SU-DHL-6 (cell line): ENCODE results near the gene C10orf53.

Experiments
- H2AFZ ChIP-seq: fragments of 200-600 bp; sonication (generic); 2 replicates; pipeline ENCODE4 v1.6.1; 2014; ENCODE audit warnings: low read depth, mild to moderate bottlenecking, moderate library complexity, mixed read lengths, antibody characterized with exemption, low read length; ENCODE audit not compliant: severe bottlenecking
- H3F3A ChIP-seq: fragments of 200-600 bp; shearing (Covaris generic); 2 replicates; pipeline ENCODE4 v1.6.0; 2016; ENCODE audit warnings: antibody characterized with exemption, mild to moderate bottlenecking; ENCODE audit not compliant: insufficient read depth
- H3K27ac ChIP-seq: fragments of 200-600 bp; sonication (generic); 2 replicates; pipeline ENCODE4 v1.5.1; 2016; ENCODE audit warnings: low read depth, mild to moderate bottlenecking, low read length, moderate library complexity, mixed read lengths
- H3K27me3 ChIP-seq: fragments of 200-600 bp; sonication (generic), shearing (Covaris generic); 2 replicates; pipeline ENCODE4 v1.6.0; 2014; ENCODE audit warnings: mild to moderate bottlenecking, low read length
- H3K36me3 ChIP-seq: fragments of 200-600 bp; sonication (generic); 2 replicates; pipeline ENCODE4 v1.6.1; 2014; ENCODE audit warnings: mild to moderate bottlenecking, low read length, mixed read lengths
- H3K4me2 ChIP-seq: fragments of 300-600, 200-600 bp; shearing (Covaris generic), sonication (generic); 2 replicates; pipeline ENCODE4 v1.6.0; 2014; ENCODE audit warnings: low read length, low read depth, mild to moderate bottlenecking; ENCODE audit not compliant: poor library complexity, severe bottlenecking
- H3K4me3 ChIP-seq: fragments of 200-600 bp; sonication (generic); 2 replicates; pipeline ENCODE4 v1.5.1; 2014; ENCODE audit warnings: antibody characterized with exemption, low read length, mild to moderate bottlenecking, mixed read lengths; ENCODE audit not compliant: insufficient read depth, poor library complexity, severe bottlenecking
- H3K79me2 ChIP-seq: fragments of 200-600 bp; sonication (generic); 2 replicates; pipeline ENCODE4 v1.6.1; 2014; ENCODE audit warnings: mild to moderate bottlenecking, low read length, moderate library complexity; ENCODE audit not compliant: insufficient read depth
- H3K9ac ChIP-seq: fragments of 200-600 bp; sonication (generic); 2 replicates; pipeline ENCODE4 v1.7.0; 2014; ENCODE audit warnings: mild to moderate bottlenecking, low read length
- H3K9me2 ChIP-seq: fragments of 200-600 bp; sonication (generic); replicated peaks from 2 replicates; pipeline ENCODE4 v1.6.1; 2014; ENCODE audit warnings: low read length; ENCODE audit not compliant: insufficient read depth
- H3K9me3 ChIP-seq: fragments of 200-600 bp; sonication (generic); 2 replicates; pipeline ENCODE4 v1.6.1; 2014; ENCODE audit warnings: low read length, mixed read lengths; ENCODE audit not compliant: insufficient read depth
- H4K20me1 ChIP-seq: fragments of 200-600 bp; sonication (generic); 2 replicates; pipeline ENCODE4 v1.6.1; 2014; ENCODE audit warnings: low read depth, mild to moderate bottlenecking, antibody characterized with exemption, low read length, moderate library complexity, mixed read lengths
- EZH2phosphoT487 ChIP-seq: fragments of 200-600 bp; sonication (generic), shearing (Covaris generic); conservative IDR thresholded peaks from 2 replicates; pipeline ENCODE4 v1.6.1; 2018; ENCODE audit warnings: mild to moderate bottlenecking, antibody characterized with exemption, low read length, moderate library complexity, mixed read lengths
- TF ChIP-seq, protein P1 (sequence below): fragments of 200-600 bp; sonication (generic); IDR thresholded peaks from one replicate; pipeline ENCODE4 v1.5.1; 2017; ENCODE audit warnings: antibody characterized with exemption, mild to moderate bottlenecking, low read length, moderate library complexity; ENCODE audit not compliant: insufficient read depth, poor library complexity, severe bottlenecking

The C10orf53 gene

DNA sequence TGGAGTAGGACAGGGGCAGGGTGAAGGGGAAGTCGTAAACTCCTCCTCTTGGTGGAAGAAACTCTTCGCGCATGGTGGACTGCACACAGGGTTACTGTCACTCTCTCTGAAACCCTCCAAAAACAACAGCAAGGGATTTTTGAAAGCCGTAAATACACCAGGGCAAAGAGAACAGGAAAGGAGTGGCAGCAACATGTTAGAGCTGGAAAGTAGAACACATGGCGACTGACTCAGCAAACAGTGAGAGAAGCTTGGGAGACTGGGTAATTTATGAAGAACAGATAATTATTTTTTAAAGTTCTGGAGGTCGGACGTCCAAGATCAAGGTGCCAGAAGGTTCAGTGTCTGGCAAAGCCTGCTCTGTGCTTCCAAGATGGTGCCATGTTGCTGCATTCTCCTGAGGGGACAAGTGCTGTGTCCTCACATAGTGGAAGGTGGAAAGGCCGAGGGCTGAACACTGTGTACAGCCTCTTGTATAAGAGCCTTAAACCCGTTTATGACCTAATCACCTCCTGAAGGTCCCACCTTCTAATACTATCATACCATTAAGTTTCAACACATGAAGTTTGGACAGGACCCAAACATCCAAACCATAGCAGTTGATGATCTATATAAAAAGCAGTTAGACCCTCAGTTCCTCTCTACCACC lies 22.5 kb upstream of the C10orf53 start:
- H3K27ac ChIP-seq, result no peak overlapping the region
- H4K20me1 ChIP-seq, result no peaks in the 10 kb centered on the region
- TF ChIP-seq, protein P1, sequence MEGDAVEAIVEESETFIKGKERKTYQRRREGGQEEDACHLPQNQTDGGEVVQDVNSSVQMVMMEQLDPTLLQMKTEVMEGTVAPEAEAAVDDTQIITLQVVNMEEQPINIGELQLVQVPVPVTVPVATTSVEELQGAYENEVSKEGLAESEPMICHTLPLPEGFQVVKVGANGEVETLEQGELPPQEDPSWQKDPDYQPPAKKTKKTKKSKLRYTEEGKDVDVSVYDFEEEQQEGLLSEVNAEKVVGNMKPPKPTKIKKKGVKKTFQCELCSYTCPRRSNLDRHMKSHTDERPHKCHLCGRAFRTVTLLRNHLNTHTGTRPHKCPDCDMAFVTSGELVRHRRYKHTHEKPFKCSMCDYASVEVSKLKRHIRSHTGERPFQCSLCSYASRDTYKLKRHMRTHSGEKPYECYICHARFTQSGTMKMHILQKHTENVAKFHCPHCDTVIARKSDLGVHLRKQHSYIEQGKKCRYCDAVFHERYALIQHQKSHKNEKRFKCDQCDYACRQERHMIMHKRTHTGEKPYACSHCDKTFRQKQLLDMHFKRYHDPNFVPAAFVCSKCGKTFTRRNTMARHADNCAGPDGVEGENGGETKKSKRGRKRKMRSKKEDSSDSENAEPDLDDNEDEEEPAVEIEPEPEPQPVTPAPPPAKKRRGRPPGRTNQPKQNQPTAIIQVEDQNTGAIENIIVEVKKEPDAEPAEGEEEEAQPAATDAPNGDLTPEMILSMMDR, result no peak
- no peak for TF ChIP-seq EZH2phosphoT487
- no peaks in the 10 kb centered on the region for H3K36me3 ChIP-seq
- no peak overlapping the region for H3K4me2 ChIP-seq
- H3K4me3 ChIP-seq, result no peak overlapping the region
- no peak overlapping the region for H2AFZ ChIP-seq
- no peak overlapping the region for H3K9ac ChIP-seq
- no peaks in the 10 kb centered on the region for H3K79me2 ChIP-seq
- H3K9me2 ChIP-seq, result no peaks in the 10 kb centered on the region
- H3F3A ChIP-seq, result no peaks in the 10 kb centered on the region
- H3K27me3 ChIP-seq, result no peaks in the 10 kb centered on the region
- peaks cover 10% of the 10 kb centered on the region; the same call in 1 of the 2 replicates for H3K9me3 ChIP-seq

DNA sequence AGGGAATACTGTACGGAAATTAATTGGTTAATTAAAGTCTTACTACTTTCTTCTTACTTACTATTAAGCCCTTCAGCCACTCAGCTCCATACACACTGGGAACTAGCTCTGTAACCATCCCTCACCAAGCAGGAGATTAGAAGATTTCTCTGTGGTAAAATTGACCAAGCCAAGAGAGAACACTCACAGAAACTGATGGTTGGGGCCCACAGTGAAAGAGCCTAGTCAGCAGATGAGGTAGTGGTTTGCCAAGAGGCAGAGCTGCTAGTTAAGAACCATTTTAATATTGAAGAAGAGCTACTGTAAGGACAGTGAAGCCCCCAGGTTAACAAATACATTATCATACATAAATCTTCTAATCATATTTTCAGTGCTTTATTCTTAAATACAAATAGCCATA lies 21.8 kb upstream of the C10orf53 start:
- Histone ChIP-seq H3K79me2 (no peaks in the 10 kb centered on the region), H3K36me3 (no peaks in the 10 kb centered on the region), H3K4me2 (no peak overlapping the region), H2AFZ (no peak overlapping the region), H3K9me2 (no peaks in the 10 kb centered on the region), H3K27me3 (no peaks in the 10 kb centered on the region), H3K27ac (no peak overlapping the region), H3K4me3 (no peak overlapping the region), H3K9me3 (peaks cover 10% of the 10 kb centered on the region; the same call in 1 of the 2 replicates), H3F3A (no peaks in the 10 kb centered on the region), H3K9ac (no peak overlapping the region), H4K20me1 (no peaks in the 10 kb centered on the region)
- TF ChIP-seq EZH2phosphoT487, result no peak
- TF ChIP-seq, protein P1, result no peak

DNA sequence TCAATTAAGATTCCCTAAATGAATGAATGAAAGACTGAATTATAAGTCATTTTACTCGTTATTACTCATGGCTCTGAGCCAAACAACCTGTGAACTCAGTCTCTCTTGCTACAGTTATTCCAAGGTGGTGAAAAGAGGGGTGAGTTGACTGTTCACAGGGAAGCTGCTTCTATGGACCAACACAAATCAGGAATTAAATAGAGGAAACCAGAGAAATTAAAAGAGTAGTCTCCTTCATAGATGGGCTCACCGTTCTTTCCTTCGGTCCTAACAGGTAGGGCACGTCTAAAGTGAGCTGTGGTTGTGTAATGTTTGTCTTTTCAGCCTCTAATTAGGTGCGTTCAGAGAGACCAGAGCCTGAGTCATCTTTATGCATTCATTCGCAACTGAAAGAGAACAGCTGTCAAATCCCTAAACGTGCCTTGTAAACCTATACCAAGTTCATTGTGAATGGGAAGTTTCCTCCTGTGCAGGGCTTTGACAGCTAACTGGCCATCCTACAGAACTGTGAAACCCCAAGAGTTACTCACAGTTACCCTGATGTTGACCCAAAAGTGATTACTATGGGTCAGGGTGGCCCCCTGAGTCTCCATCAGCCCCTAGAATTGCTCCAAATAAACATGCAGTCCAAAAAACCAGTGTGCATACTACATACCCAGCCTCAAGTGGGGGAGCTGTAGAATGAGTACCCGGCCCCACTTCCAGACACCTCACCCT lies 18.2 kb upstream of the C10orf53 start:
- TF ChIP-seq, protein P1, result no peak
- no peak for TF ChIP-seq EZH2phosphoT487
- H3K4me2 ChIP-seq, result no peak overlapping the region

More for the DNA sequence above, 18.2 kb upstream of the C10orf53 start:
- peaks cover 10% of the 10 kb centered on the region; the same call in 1 of the 2 replicates for H3K9me3 ChIP-seq
- H2AFZ ChIP-seq, result no peak overlapping the region
- no peaks in the 10 kb centered on the region for H3K27me3 ChIP-seq
- H3F3A ChIP-seq, result no peaks in the 10 kb centered on the region
- H3K27ac ChIP-seq, result no peak overlapping the region
- no peaks in the 10 kb centered on the region for H3K36me3 ChIP-seq
- no peaks in the 10 kb centered on the region for H3K9me2 ChIP-seq
- no peak overlapping the region for H3K9ac ChIP-seq
- no peaks in the 10 kb centered on the region for H4K20me1 ChIP-seq
- no peaks in the 10 kb centered on the region for H3K79me2 ChIP-seq
- H3K4me3 ChIP-seq, result no peak overlapping the region
